RWPE1 (cell line): Measurements from ENCODE around the gene DHRS13.
"Not testable (repeated sequence)": the region's sequence is repeated elsewhere in the genome, so short reads cannot be mapped to it uniquely, and the experiment has no call there.

Source experiments
- CTCF ChIA-PET: fragments of 350-600 bp; sonication (Branson Sonifier 250); formaldehyde crosslinking; extraction: SDS; loops from one replicate; lab custom pipeline; 2021; lab: Yijun Ruan, JAX
- POLR2A ChIA-PET: fragments of 400-600 bp; formaldehyde crosslinking; extraction: SDS; loops from one replicate; lab custom pipeline; 2020; ENCODE audit warnings: antibody characterized with exemption; ENCODE audit not compliant: low non-redundant PET; lab: Yijun Ruan, JAX
- DNase-seq: peaks from one replicate; pipeline ENCODE4 v3.0.0; 2012; ENCODE audit warnings: low spot score
- H3K27ac ChIP-seq: fragments of 450-650 bp; 2 replicates; pipeline ENCODE4 v1.5.1; 2017
- TF ChIP-seq, protein P1 (sequence below): fragments of 450-650 bp; conservative IDR thresholded peaks from 2 replicates; pipeline ENCODE4 v1.5.1; 2017; ENCODE audit warnings: low read depth, mild to moderate bottlenecking

DHRS13 gene

DNA sequence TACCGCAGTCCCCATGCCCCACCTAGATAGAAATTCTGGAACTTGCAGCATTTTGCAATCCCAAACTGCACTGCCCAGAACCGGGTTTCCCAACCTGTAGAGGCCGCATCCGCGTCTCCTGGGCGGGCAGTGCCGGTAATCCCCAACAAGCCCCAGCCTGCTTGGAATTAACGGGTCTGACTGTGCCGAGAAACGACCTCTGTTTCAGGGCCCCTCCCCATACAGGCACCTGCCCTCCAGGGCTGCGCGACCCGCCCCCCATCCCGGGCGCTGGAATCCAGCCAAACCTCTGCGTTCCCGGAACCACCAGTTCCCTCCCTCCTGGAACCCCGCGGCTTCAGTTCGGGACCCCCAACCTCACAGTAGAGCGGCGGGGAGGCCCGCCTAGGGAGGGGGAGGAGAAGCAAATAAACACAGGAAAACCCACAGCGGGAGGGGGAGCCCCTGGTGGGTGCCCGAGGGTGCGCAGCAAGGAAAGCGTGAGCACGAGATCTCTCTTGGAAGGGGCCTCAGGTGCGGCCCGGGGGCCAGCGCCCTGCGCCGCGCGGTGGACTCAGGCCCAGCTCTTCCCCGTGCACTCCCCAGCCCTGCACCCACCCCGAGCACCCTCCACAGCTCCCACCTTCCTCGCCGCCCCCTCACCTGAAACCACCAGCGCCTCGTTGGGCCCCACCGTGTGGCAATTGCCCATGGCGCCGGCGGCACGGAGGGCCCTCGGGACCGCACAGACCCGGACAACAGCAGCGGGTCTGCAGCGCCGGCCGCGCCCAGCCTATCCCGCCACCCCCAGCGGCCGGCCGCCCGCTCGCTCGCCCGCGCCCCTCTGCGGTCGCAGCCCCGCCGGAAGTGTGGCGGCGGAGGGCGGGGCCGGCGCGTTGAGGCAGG lies 5.8 kb downstream of the DHRS13 start, which contains the start of gene FLOT2:
Gene FLOT2, minus strand, starts transcription at position 850 of the 885 bp plus-strand sequence. Its CDS starts 159 bp downstream, at position 691.
- ChIA-PET CTCF (interaction anchor here (0.6 to 3.3 kb wide), 5 partner anchors 15 to 215 kb away, joined by 3 to 15 read pairs (median 3); no protein-coding TSS in a partner anchor), POLR2A (interaction anchor here (1.1 kb wide), 1 partner anchor 25 kb away, joined by 4 read pairs; no protein-coding TSS in a partner anchor)
- H3K27ac ChIP-seq: peak within 1 kb of the TSS; percentile 99
- TF ChIP-seq, protein P1, sequence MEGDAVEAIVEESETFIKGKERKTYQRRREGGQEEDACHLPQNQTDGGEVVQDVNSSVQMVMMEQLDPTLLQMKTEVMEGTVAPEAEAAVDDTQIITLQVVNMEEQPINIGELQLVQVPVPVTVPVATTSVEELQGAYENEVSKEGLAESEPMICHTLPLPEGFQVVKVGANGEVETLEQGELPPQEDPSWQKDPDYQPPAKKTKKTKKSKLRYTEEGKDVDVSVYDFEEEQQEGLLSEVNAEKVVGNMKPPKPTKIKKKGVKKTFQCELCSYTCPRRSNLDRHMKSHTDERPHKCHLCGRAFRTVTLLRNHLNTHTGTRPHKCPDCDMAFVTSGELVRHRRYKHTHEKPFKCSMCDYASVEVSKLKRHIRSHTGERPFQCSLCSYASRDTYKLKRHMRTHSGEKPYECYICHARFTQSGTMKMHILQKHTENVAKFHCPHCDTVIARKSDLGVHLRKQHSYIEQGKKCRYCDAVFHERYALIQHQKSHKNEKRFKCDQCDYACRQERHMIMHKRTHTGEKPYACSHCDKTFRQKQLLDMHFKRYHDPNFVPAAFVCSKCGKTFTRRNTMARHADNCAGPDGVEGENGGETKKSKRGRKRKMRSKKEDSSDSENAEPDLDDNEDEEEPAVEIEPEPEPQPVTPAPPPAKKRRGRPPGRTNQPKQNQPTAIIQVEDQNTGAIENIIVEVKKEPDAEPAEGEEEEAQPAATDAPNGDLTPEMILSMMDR: no peak; the same call in 1 of the 2 replicates
- peak; percentile 92 for DNase-seq

DNA sequence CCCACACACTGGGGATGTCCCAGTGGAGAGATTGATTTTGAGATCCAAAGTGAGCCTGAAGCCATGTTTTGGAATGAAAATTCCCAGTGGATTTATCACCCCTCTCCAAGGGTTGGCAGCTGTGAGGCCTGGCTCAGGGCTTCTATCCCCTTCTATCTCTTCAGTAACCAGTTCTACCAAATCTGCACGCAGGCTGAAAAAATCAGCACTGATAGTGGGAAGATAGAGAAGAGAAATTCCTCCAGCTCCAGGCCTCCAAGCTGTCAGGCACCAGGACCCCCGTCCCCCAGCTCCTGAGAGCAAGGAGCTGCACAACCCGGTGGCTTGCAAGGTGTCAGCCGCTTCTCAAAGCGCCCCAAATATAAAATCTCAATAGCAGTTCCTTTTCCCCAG lies 6.4 kb downstream of the DHRS13 start:
- POLR2A ChIA-PET: no interaction called here
- H3K27ac ChIP-seq: peak overlapping the region; percentile 99
- CTCF ChIA-PET: interaction anchor here (0.5 to 3.3 kb wide), 4 partner anchors 14 to 238 kb away, joined by 3 to 15 read pairs (median 3); no protein-coding TSS in a partner anchor
- no peak for DNase-seq
- TF ChIP-seq, protein P1: no peak

DNA sequence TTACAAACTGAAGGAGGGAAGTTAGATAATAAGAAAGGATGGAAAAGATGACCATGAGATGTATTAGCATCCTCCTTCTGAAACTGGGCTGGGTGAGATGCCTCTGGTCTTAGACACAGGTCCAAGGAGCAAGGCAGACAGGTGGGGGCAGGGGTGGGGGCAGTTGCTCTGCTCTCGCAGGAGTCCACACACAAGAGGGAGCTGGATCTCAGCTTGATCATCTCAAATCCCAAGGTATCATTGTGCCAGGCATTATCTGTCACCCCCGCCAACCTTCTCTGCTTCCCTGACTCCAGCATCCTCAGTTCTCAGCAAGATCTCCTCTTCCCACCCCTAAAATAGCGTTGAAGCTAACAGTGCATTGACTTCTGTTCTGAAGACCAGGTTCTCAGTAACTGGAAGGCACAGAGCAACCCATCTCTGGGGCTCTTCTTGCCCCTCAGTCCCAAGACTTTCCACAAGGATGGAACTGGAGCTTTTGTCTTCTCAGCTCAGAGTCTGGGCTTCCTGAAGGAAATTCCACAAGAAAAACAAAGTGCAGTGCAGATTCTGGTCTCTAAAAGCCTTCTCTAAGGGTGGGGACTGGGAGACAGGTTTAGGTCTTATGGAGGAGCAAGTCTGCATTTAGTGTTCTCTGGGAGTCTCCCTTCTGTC lies 7.0 kb downstream of the DHRS13 start:
- H3K27ac ChIP-seq: peak overlapping the region; percentile 99
- CTCF ChIA-PET: interaction anchor here (0.5 to 3.3 kb wide), 4 partner anchors 14 to 237 kb away, joined by 3 to 15 read pairs (median 3); no protein-coding TSS in a partner anchor
- TF ChIP-seq, protein P1: no peak
- DNase-seq: no peak
- POLR2A ChIA-PET: no interaction called here

DNA sequence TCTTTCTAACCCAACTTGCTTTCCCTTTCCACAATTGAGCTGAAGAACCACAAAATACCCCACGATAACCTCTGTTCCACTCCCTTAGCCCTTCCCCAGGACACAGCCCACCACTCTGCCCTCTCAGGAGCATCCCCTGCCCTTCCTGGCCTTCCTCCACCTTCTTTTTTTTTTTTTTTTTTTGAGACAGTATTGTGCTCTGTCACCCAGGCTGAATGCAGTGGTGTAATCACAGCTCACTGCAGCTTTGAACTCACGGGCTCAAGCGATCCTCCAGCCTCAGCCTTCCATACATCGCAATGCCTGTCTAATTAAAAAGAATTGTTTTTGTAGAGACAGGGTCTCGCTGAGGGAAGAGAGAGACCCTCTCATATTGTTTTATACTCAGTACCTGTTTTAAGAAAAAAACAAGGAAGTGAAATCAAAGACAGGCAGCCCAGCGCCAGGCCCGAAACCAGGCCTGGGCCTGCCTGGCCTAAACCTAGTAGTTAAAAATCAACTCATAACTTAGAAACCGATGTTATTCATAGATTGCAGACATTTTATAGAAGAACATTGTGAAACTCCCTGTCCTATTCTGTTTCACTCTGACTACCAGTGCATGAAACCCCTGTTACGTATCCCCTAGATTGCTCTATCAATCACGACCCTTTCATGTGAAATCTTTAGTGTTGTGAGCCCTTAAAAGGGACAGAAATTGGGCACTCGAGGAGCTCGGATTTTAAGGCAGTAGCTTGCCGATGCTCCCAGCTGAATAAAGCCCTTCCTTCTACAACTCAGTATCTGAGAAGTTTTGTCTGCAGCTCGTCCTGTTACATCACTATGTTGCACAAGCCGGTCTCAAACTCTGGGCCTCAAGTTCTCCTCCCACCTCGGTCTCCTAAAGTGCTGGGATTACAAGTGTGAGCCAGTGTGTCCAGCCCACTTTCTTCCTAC lies 9.4 kb downstream of the DHRS13 start:
- DNase-seq, POLR2A ChIA-PET: not testable (repeated sequence)
- CTCF ChIA-PET: interaction anchor here (0.7 to 1.0 kb wide), 2 partner anchors 9 to 107 kb away, joined by 3 to 5 read pairs; partner anchors contain the start of gene DHRS13
- peak overlapping the region; percentile 99 for H3K27ac ChIP-seq

DNA sequence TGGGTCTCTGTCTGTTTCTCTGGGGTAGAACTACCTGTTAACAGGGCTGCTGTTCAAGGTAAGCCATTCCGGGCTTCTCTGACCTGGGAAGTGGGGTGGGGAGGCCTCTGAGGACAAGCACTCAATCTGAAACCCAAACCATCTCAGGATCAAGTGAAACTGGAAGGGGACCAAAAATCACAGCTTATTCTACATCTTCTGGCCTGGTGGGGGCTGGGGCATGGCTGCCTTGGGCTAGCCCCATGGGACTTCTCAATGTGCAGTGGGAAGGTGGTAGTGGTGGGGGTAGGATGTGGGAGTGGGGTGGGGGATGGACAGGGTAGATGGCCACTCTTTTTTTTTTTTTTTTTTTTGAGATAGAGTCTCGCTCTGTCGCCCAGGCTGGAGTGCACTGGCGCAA lies 10.9 kb downstream of the DHRS13 start:
- CTCF ChIA-PET: interaction anchor here (0.6 kb wide), 1 partner anchor 161 kb away, joined by 4 read pairs; no protein-coding TSS in a partner anchor
- H3K27ac ChIP-seq: peak overlapping the region; percentile 99
- DNase-seq: no peak
- TF ChIP-seq, protein P1: no peak
- POLR2A ChIA-PET: no interaction called here

DNA sequence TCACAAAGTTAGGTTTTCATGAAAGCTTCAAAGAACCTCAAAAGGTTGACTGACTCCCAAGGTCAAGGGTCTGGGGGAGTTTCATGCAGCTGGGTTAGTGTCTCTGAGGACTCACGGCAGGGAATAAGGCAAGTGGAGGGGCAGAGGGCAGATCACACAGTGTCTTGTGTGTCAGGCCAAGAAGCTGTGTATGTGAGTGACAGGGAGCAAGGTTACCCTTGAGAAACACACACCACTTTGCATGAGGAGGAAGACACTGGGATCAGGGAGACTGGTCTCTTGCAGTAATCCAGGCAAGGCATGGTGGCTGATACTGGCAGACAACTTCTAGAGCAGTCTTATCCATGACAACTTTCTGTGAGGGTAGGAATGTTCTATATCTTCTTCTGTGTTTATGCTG lies 11.7 kb downstream of the DHRS13 start:
- ChIA-PET POLR2A (no interaction called here), CTCF (interaction anchor here (0.7 kb wide), 1 partner anchor 87 kb away, joined by 3 read pairs; no protein-coding TSS in a partner anchor)
- peak overlapping the region; percentile 99 for H3K27ac ChIP-seq
- TF ChIP-seq, protein P1: no peak
- DNase-seq: no peak
